Ramos (cell line): Measurements from ENCODE around the gene BBS12.

Source experiments
- in situ Hi-C: fragments of 300-500 bp; cut with MboI; formaldehyde crosslinking; loops from one replicate; pipeline ENCODE4 v1.14.3; 2022; ENCODE audit warnings: low sequenced_read_pairs; ENCODE audit not compliant: unreplicated experiment

BBS12 gene

DNA sequence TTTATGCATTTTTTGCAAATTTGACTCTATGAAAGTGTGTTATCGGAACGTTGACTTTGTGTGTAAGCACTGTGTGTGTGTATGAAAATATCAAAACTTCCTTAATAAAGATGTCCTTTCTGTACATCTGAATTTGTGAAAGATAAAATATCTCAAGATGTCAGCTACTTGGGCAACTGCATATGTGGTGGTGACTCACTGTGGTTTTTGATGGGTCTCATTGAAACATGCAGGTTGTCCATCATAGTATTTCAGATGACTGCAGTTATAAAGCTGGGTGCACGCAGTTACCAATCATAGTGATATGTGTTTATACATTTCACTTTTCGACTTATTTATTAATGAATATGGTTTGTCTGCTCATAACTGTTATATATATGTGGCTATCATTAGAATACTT, 19.7 kb upstream of the BBS12 start:
- in situ Hi-C loops, result no loop called here

DNA sequence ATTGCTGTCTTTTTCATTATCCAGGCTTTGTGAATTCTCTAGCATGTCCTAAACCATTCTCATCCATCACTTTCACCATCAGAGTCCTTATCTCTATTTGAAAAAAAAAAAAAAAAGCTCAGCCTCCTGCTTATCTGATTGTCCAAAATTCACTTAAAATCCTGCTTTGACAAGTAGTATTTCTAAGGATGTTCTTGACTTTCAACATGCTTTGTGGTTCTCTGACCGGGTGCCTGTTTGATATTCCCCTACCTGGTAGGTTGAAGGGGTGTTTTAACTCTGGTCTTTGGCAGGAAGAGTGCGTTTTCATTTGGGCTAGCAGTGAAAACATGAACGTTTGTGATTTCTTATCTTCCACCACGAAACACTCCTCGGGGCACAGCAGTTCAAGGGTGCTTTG, 17.3 kb upstream of the BBS12 start:
- in situ Hi-C loops, result no loop called here

DNA sequence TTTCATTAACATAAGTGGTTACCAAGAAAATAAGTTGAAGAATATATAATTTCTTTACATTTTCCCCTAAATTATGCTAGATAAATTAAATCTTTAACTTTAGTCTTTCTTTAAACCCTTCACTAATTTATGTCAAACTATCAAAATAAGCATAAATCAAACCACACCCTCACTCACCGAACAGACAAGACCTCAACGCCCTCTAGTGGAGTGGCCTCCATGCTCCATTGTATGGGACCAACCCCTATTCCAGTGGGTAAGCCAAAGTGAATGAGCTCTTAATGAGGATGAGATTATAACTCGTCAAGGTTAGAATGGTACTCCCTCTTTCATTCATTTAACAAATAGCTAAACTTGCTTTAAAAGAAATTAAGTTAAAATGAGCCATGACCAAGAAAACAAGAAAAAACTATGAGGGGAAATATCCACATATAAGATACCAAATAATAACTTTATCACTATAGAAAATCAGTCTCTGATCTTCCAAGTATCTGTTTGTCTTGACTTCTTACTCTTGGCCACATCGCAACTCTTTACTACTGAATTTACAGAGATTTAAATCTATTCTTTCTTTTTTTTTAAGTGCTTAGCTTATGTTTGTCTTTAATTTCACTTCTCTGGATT, 15.6 kb upstream of the BBS12 start:
- in situ Hi-C loops, result no loop called here

DNA sequence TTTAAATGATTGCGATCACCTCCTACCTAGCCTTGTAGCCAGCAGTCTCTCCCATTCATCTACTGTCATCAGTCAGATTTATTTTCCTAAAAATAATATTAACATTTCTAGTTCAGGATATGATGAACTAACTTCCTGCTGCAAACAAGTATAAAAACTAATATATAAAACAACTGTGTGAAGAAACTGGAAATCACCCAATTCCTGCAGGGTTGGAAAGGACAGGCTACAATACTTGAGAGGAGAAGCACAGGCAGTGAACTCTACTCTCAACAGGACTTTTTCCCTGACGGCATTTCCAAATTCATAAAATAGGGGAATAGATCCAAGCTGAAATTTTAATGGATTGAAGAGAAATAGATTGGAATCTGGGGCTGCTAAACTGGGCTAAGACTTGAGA, 14.2 kb upstream of the BBS12 start:
- in situ Hi-C loops, result no loop called here

DNA sequence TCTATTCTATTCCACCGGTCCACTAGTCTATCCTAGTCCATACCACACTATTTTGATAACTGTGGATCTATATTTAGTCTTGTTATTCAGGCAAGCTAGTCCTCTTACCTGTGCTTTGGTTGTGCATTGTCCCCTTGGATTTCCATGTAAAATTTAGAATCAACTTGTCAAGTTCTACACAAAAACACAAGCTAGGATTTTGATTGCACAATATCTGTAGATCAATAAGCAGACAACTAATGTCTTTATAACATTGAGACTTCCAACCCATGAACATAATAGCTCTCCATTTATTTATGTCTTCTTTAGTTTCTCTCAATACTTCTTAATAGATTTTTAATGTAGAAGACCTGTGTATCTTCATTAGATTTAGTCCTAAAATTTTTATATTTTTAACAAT, 10.2 kb upstream of the BBS12 start:
- in situ Hi-C loops, result no loop called here

DNA sequence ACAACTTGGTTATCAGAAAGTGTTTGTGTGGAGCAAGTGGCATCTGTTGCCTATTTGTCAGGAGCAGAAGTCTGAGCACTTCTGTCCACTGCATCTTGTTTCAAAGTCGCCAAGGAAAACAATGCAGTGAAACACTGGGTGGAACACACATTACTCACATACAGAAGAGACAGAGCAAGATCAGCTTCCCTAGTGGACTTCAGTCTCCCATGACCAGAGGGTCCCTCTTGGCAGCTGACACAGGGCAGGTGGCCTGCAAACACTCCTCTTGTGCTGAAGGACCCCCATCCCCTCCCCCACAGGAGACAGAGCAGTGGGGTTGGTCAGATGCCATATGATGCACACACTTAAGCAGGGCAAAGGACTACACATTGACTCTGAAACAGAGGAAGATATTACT, 3.6 kb upstream of the BBS12 start:
- in situ Hi-C loops, result no loop called here

DNA sequence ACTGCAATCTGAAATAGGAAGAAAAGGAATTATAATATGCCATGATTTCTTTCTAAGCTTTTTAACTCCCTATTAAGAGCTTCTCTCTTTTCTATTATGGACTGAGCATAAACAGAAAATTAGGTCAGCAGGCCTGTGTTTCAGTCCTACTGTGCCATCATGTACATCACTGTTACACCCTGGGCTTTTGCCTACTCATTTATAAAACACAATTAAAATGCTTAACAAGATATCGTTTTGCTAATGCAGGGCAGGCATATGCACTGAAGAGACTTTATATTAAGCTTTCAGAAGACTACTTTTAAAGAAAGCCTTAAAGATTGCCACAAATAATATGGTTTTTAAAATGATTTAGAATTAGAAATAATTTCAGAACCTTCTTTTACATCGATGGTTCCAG, 828 bp upstream of the BBS12 start:
- in situ Hi-C loops, result no loop called here

DNA sequence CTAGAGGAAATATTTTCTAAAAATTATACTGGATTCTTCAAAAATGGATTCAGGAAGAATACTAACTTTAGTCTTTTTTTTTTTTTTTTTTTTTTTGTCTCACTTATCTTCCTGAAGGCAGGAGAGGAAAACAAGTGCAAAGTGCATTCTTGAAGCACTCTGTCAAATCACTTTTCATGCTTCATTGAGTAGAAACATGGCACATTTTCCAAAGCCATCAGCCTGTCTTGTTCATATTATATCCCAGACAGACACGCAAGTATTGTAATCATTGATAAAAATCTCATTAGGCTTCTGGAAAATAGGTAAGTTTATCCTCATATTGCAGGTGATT, 1.2 kb downstream of the BBS12 start:
- in situ Hi-C loops, result no loop called here

DNA sequence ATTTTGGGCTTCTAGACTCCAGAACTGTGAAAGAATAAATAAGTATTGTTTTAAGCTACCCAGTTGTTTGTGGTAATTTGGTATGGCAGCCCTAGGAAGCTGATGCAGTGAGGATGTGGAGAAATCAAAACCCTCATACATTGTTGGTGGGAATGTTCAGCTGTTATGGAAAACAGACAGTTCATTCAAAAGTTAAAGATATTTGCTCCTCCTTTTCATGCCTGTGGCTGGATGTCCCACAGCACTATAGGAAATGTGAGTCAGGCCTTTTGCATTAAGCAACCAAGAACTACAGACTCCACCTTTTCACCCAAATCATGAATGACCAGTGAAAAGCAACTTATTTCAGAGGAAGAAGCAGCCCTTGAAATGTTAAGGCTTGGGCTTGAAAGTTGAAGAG, 6.7 kb downstream of the BBS12 start:
- in situ Hi-C loops, result no loop called here

DNA sequence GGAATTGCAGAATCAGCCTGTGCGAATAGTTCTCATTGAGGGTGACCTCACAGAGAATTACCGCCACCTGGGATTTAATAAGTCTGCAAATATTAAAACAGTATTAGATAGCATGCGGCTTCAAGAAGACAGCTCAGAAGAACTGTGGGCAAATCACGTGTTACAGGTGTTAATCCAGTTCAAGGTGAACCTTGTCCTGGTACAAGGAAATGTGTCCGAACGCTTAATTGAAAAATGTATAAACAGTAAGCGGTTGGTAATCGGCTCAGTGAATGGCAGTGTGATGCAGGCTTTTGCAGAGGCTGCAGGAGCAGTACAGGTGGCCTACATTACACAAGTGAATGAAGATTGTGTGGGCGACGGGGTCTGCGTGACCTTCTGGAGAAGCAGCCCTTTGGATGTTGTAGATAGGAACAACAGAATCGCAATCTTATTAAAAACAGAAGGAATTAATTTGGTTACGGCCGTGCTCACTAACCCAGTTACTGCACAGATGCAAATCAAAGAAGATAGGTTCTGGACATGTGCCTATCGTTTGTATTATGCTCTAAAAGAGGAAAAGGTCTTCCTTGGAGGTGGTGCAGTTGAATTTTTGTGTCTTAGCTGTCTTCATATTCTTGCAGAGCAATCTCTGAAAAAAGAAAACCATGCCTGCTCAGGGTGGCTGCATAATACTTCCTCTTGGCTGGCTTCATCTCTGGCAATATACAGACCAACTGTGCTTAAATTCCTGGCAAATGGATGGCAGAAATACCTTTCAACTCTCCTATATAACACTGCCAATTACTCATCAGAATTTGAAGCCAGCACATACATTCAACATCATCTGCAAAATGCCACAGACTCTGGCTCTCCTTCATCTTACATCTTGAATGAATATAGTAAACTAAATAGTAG, 10.7 kb downstream of the BBS12 start:
- in situ Hi-C loops, result no loop called here

DNA sequence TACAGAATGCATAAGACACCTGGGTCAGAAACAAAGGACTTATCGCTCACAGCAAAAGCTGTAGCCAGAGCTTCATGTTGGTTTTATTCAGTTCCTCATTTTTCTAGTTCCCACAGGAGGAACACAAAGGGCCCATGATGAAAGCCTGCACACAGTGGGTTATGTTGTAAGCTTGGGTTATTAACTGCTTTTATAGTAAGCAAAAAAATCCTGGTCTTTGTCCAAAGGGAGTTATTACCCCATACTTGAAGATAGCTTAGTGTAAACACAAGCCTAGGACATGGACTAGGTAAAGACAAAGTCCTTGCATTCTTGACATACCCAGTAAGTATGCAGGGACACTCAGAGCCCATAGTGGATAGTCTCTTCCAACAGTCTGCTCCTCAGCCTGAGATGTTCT, 11.7 kb downstream of the BBS12 start:
- in situ Hi-C loops, result no loop called here

DNA sequence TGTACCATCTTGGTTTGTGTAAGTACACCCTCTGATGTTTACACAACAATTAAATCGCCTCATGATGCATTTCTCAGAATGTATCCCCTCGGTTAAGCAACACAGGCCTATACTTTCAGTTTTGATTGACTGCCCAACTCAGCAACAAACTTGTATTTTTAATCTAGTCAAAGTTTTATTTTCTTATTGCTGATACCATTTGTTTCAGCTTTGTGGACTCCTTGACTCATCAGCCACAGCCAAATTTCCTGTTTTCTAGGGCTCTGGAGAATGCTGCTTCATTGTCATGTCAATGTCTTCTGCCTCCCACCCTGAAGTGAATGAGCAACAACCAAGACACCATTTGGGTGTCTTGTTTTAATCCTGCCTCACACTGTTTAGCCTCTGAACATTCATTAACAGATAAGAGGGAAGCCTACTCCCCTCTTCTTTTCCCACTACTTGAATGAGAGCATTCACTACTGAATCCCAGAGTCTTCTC, 14.0 kb downstream of the BBS12 start:
- in situ Hi-C loops, result no loop called here

DNA sequence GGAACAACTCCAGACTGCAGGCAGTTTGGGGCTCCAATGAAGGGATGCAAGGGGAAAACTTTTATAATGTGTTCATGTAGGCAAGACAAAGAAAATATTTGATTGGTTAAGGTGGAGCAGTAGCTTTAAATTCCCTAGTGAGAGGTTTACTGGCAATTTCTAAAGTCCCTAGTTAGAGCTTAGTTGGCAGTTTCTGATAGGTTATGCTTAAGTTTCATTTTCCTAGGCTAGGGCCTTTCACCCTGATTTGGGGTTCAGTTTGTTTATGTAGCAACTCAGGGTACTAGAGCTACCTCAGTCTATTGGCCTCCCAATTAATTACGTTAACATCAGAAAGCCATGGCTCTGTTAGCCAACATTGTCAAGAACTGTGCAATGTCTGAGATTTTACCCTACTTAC, 14.6 kb downstream of the BBS12 start:
- in situ Hi-C loops, result no loop called here

DNA sequence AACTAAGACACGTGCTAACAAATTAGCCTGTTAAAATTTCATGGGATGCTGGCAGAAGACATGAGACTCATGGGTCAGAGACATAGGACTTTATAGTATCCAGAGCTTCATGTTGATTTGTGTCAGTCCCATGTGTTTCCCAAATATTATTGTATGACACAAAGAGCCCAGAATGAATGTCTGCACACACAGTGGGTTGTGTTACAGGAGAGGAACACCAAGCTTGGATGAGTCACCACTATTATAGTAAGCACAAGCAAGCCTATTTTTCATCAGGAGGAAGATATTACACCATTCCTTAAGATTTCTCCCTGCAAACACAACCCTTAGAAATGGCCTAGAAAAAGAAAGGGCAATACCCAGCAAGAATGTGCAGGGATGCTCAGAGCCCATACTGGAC, 15.4 kb downstream of the BBS12 start:
- in situ Hi-C loops, result no loop called here

DNA sequence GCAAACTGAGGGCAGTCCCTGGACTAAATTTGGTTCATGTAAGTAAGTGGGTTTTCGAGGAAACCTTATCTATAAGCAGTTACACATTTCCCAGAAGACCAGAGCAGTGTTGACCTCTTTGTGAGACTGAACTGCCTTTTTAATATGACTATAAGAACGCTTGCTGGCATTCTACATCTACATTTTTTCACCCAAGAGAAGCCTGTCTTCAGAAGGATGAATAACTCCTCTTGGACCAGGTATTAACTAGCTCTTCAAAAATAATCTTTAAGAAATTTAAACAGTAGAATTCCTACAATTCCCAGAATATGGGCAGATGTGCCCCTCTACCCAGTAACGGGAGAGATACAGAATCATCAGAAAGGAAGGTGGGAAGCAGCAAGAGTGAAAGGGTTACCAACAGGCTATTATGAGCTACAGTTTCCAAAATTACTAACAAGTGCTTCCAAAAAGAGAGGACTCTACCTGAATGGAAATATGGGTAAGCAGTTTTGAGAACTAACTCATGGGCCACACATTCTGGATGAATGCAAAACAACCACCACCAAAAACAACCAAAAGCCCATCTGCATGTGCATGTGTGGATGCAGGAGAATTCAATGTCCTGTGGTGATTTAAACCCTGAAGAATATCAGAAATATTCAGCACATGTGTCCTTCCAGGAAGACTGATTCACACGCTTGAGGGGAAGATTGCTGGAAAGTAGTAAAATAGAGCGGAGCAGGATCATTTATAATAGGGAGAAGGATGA, 17.4 kb downstream of the BBS12 start:
- in situ Hi-C loops, result loop anchor here (10.0 kb wide), 1 partner anchor 175 kb away; the partner anchor contains the start of gene NUDT6

DNA sequence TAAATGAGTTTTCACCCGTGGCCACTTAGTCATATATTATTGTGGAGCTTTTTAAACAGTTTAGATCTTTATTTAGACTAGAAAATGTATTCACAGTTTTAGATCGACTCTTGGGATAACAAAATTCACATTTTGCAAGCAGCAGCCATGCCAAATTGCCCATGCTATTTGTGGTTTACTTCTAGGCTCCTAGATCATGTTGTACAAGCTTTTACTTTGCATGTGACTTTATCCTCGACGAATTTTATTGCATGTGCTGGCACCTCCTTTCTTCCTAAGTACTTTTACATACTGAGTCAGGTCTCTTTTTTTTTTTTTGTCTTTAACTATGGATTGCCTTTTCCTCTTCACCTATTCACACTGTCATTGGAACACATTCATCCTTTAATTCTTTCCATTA, 23.2 kb downstream of the BBS12 start:
- in situ Hi-C loops, result loop anchor here (10.0 kb wide), 1 partner anchor 169 kb away; the partner anchor contains the start of gene NUDT6

DNA sequence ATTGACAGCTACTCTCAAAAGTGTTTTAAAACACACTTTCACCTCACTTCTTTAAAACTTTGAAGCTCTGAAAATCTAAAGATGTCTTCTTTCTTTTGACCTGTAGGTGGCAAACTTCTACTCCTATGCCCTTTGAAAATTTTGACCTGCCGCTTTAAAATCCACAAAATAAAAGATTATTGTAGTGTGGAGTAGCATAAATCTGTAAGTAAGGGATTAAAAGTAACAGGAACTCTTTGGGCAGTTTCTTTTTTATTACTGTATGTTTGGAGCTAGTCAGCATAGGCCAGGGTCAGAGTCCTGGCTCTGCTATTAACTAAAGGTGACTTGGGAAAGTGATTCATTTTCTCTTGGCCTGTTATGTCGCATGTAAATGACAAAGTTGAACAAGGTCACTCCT, 25.5 kb downstream of the BBS12 start:
- in situ Hi-C loops, result loop anchor here (10.0 kb wide), 1 partner anchor 167 kb away; the partner anchor contains the start of gene NUDT6

DNA sequence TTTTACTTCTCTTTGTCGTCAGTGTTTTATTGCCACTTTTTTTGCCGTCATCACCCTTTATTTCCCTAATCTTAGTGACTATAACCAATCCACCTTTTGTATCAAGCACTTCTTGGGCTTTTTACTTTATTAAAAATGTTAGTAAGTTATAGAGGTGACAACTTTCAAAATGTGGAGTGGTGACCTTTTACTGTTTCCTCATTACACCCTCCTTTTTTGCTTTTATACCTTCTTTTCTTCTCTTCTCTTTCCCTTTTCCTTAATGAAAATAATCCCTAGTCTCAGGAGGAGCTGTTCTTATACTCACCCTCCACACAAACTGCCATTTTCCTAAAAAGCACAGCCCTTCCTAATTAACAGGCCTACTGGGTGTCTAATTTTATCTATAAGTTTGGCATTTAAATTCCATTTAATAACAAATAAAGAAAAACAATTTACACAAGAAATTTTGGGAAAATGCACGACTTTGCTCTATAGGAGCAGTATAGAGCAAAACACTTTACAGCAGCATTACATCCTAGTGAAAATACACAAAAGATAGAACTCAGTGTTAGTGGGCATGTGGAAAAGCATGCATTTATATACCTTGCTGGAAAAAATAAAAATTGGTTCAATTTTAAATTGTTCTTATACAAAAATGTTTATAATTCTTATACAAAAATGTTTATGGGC, 27.3 kb downstream of the BBS12 start:
- in situ Hi-C loops, result loop anchor here (10.0 kb wide), 1 partner anchor 165 kb away; the partner anchor contains the start of gene NUDT6

DNA sequence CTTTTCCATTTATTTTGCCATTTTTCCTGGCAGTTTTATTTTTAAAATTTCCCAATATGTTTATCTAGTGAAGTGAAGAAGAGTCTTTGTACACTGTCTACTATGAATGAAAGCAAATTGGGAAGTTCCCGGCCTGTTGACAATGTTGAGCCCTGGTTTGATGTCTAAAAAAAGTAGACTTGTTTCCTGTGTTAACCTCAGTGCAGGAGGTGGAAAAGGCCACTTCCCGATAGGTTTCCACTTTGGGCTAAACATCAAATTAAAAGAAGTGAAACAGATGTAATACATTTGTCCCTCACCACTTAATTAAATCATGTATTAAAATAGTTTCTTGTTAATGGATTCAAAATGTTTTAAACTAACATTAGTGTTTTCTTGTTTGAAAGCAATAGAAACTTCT, 30.0 kb downstream of the BBS12 start:
- in situ Hi-C loops, result no loop called here

DNA sequence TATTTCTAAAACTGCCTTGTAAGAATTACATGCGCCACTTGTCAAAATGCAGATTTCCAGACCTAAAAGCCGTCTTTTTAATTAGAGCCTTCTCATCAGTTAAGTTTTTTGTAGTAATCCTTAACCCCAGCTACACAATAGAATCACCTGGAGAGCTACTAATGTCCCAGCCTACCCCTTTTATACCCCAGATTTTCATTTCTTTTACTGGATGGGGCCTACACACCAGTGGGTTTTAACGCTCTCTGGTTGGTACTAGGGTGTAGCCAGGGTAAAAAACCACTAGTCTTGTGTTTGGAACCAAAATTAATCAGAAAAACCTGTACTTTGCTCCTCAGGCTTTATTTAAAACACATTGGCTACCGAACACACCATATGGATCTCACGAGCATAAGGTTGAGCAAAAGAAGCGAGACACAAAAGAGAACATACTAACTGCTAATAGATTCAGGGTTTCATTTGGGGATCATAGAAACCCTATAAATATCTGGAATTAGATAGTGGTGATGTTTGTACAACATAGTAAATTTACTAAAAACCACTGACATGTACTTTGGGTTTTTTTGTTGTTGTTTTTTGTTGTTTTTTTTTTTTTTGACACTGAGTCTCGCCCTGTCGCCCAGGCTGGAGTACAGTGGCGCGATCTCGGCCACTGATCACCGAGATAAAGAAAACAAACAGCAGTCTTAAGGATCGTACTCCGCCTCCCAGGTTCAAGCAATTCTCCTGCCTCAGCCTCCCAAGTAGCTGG, 30.6 kb downstream of the BBS12 start:
- in situ Hi-C loops, result no loop called here
